Left lung (tissue), 10 donors: ENCODE data around the gene PPY. TPM values are rescaled to one million over a fixed set of nuclear protein-coding genes. Genes with fewer than 3 reads are reported as not detected.

Source experiments
- ATAC-seq: fragments of 200-7000 bp; cut with Tn5 transposase; one replicate; pipeline ENCODE4 v1.9.1; 2020; ENCODE audit warnings: moderate library complexity
- DNase-seq, 4 donors: peaks; one replicate each; pipeline ENCODE4 v3.0.0-alpha.2; 2013 to 2020
- H3K27ac ChIP-seq, 2 donors: fragments of 200-600 bp; sonication (generic) in 1 of 2; one replicate each; pipeline versions ENCODE4 v1.5.0 to v1.8.0; 2020 to 2021
- H3K27me3 ChIP-seq, 2 donors: fragments of 200-600 bp; sonication (generic) in 1 of 2; one replicate each; pipeline versions ENCODE4 v1.5.0 to v1.8.0; 2020 to 2021
- H3K36me3 ChIP-seq, 2 donors: fragments of 200-600 bp; sonication (generic) in 1 of 2; one replicate each; pipeline versions ENCODE4 v1.5.0 to v1.8.0; 2020 to 2021
- H3K4me1 ChIP-seq, 2 donors: fragments of 200-600 bp; one replicate each; pipeline ENCODE4 v1.8.0; 2021
- H3K4me3 ChIP-seq, 2 donors: fragments of 200-600 bp; sonication (generic) in 1 of 2; one replicate each; pipeline versions ENCODE4 v1.5.0 to v1.8.0; 2020 to 2021; ENCODE audit warnings: mild to moderate bottlenecking in 1 of 2
- H3K9me3 ChIP-seq, 2 donors: fragments of 200-600 bp; sonication (generic) in 1 of 2; one replicate each; pipeline versions ENCODE4 v1.5.0 to v1.8.0; 2020 to 2021
- CTCF ChIP-seq, 2 donors: fragments of 200-600 bp; sonication (generic) in 1 of 2; IDR thresholded peaks; one replicate each; pipeline versions ENCODE4 v1.5.0 to v1.8.0; 2021; ENCODE audit warnings: antibody characterized with exemption in 2 of 2
- intact Hi-C, 2 donors: fragments of 100-400 bp; cut with DNase I; formaldehyde crosslinking; loops; one replicate each; pipeline versions ENCODE4 v1.11.2 to v1.14.2; 2022
- polyA plus RNA-seq, 6 donors: library from polyadenylated mRNA; unstranded; fragments of 120-200 nt; gene quantifications; one replicate each; pipeline ENCODE4 v1.2.1, GENCODE V29; 2013; ENCODE audit not compliant: insufficient read length in 6 of 6
- total RNA-seq, 2 donors: library from RNA; stranded (reverse); fragmentation: NEBNext Ultra II Directional; extraction: Animal tissue kit (Norgen Biotek cat#: 25700); gene quantifications; one replicate each; pipeline ENCODE4 v1.2.1, GENCODE V29; 2021
- donor health status: DM: no; HTN: yes; CAD: no.
- donor health status: DM: no; HTN: no; CAD: no.

The PPY gene
- total and polyA plus RNA-seq, 8 donors = 0.36 to 4.9 (median 1.5) TPM; not detected in 2

GRCh38 chr17:43958748-43959352 is 16.6 kb upstream of the PPY start:
- no peak for ATAC-seq
- intact Hi-C loops = no loop called here
- peaks cover 0 to 43% of the 10 kb centered on the region in 2 donors for H3K27me3 ChIP-seq

GRCh38 chr17:43956222-43956621 is 13.9 kb upstream of the PPY start:
- DNase-seq (peak in 1 of 4 donors; percentile 3), ATAC-seq (no peak)
- H3K4me1 ChIP-seq = peaks cover 9 to 10% of the 10 kb centered on the region in 2 donors
- H3K4me3 ChIP-seq = no peak overlapping the region
- intact Hi-C loops = no loop called here
- TF ChIP-seq CTCF (IDR thresholded peaks at IDR 0.05) = no peak
- no peak overlapping the region for H3K27ac ChIP-seq
- H3K27me3 ChIP-seq = peaks cover 26 to 51% of the 10 kb centered on the region in 2 donors
- H3K9me3 ChIP-seq = no peaks in the 10 kb centered on the region
- H3K36me3 ChIP-seq = no peaks in the 10 kb centered on the region

More at GRCh38 chr17:43958748-43959352, 16.6 kb upstream of the PPY start:
- H3K4me3 ChIP-seq = no peak overlapping the region
- H3K9me3 ChIP-seq = no peaks in the 10 kb centered on the region
- no peak for TF ChIP-seq CTCF (IDR thresholded peaks at IDR 0.05)
- H3K4me1 ChIP-seq = no peaks in the 10 kb centered on the region
- DNase-seq = no peak
- H3K36me3 ChIP-seq = no peaks in the 10 kb centered on the region
- no peak overlapping the region for H3K27ac ChIP-seq

- H3K27me3 ChIP-seq = peaks cover 31 to 70% of the 10 kb centered on the region in 2 donors
These were observed 11.5 kb upstream of the PPY start, which contains the start of gene PYY for GRCh38 chr17:43953746-43954145. Gene PYY, minus strand, starts transcription at chr17:43953940. Its CDS starts 457 bp downstream, at chr17:43953483.

GRCh38 chr17:43952724-43953666 is 10.7 kb upstream of the PPY start:
- intact Hi-C loops = no loop called here
- H3K9me3 ChIP-seq = no peaks in the 10 kb centered on the region
- H3K4me3 ChIP-seq = no peak overlapping the region
- no peak for TF ChIP-seq CTCF (IDR thresholded peaks at IDR 0.05)
- DNase-seq (peak in 1 of 4 donors; percentile 71), ATAC-seq (no peak)
- no peaks in the 10 kb centered on the region for H3K36me3 ChIP-seq
- peaks cover 31 to 75% of the 10 kb centered on the region in 2 donors for H3K27me3 ChIP-seq
- no peak overlapping the region for H3K27ac ChIP-seq
- H3K4me1 ChIP-seq = peaks cover 9 to 10% of the 10 kb centered on the region in 2 donors

More at GRCh38 chr17:43953746-43954145, 11.5 kb upstream of the PPY start, which contains the start of gene PYY:
- Histone ChIP-seq H3K4me1 (peaks cover 9 to 10% of the 10 kb centered on the region in 2 donors), H3K27ac (no peak within 1 kb of the TSS), H3K9me3 (no peaks in the 10 kb centered on the region), H3K36me3 (no peaks in the 10 kb centered on the region), H3K4me3 (no peak within 1 kb of the TSS)
- no peak for ATAC-seq
- intact Hi-C loops = no loop called here
- DNase-seq = peak in 1 of 4 donors; percentile 40
- no peak for TF ChIP-seq CTCF (IDR thresholded peaks at IDR 0.05)

GRCh38 chr17:43952351-43952723 is 10.1 kb upstream of the PPY start:
- no peaks in the 10 kb centered on the region for H3K36me3 ChIP-seq
- peak; percentile 29 for ATAC-seq
- H3K4me1 ChIP-seq = peaks cover 9 to 10% of the 10 kb centered on the region in 2 donors
- H3K9me3 ChIP-seq = no peaks in the 10 kb centered on the region
- H3K4me3 ChIP-seq = no peak overlapping the region
- peaks cover 31 to 71% of the 10 kb centered on the region in 2 donors for H3K27me3 ChIP-seq
- H3K27ac ChIP-seq = no peak overlapping the region
- peak in 2 of 4 donors; percentile 47 to 61 for DNase-seq
- TF ChIP-seq CTCF (IDR thresholded peaks at IDR 0.05) = no peak
- intact Hi-C loops = no loop called here
